Tibial nerve (tissue), 4 donors: Measurements from ENCODE around the gene PGAM2. TPM values are rescaled to one million over a fixed set of nuclear protein-coding genes. Genes with fewer than 3 reads are reported as not detected.

Experiments
- DNase-seq, 2 donors: peaks; one replicate each; pipeline ENCODE4 v3.0.0-alpha.2; 2019; ENCODE audit warnings: low spot score in 2 of 2
- H3K27ac ChIP-seq, 4 donors: fragments of 200-600 bp; sonication (generic) in 3 of 4; one replicate each; pipeline ENCODE4 v1.5.1; 2017 to 2019; ENCODE audit warnings: mild to moderate bottlenecking in 1 of 4
- H3K27me3 ChIP-seq, 2 donors: fragments of 200-600 bp; sonication (generic) in 1 of 2; one replicate each; pipeline versions ENCODE4 v1.5.1 to v1.6.0; 2017 to 2019
- H3K36me3 ChIP-seq, 3 donors: fragments of 200-600 bp; sonication (generic); one replicate each; pipeline ENCODE4 v1.5.1; 2018 to 2019
- H3K4me1 ChIP-seq, 4 donors: fragments of 200-600 bp; sonication (generic) in 3 of 4; one replicate each; pipeline ENCODE4 v1.5.1; 2017 to 2019
- H3K4me3 ChIP-seq, 4 donors: fragments of 200-600 bp; sonication (generic) in 3 of 4; one replicate each; pipeline ENCODE4 v1.5.1; 2017 to 2019; ENCODE audit warnings: mild to moderate bottlenecking in 1 of 4, moderate library complexity in 1 of 4
- H3K9me3 ChIP-seq, 4 donors: fragments of 200-600 bp; sonication (generic) in 3 of 4; one replicate each; pipeline ENCODE4 v1.5.1; 2017 to 2019
- EP300 ChIP-seq, 2 donors: sonication (generic); formaldehyde crosslinking; IDR thresholded peaks; one replicate each; pipeline ENCODE4 v1.6.1; 2017; ENCODE audit warnings: antibody characterized with exemption in 2 of 2, mild to moderate bottlenecking in 1 of 2
- POLR2A ChIP-seq, 2 donors: fragments of 450-650 bp; IDR thresholded peaks; one replicate each; pipeline ENCODE4 v1.6.1; 2017; ENCODE audit warnings: antibody characterized with exemption in 2 of 2, mild to moderate bottlenecking in 2 of 2, moderate library complexity in 2 of 2
- WGBS, 2 donors: methylation state at CpG; one replicate each; pipeline ENCODE4 v1.1.5; 2018; 5-methylcytosine and 5-hydroxymethylcytosine counted together
- total RNA-seq, 4 donors: library from RNA; depleted of rRNA; stranded (reverse); fragments of >200 nt; gene quantifications; one replicate each; pipeline ENCODE4 v1.1.0, GENCODE V29; 2016
- TF ChIP-seq, protein P1 (sequence below), 5 experiments: fragments of 200-600 bp in 3 of 5; fragments of 450-650 bp in 2 of 5; sonication (generic) in 3 of 5; IDR thresholded peaks; one replicate each; pipeline ENCODE4 v1.5.1; 2016 to 2019; ENCODE audit warnings: antibody characterized with exemption in 5 of 5, mild to moderate bottlenecking in 3 of 5, moderate library complexity in 2 of 5

The PGAM2 gene
- total RNA-seq = under 1 TPM in 1 of 4 donors, not detected in 3; 0.98 TPM

DNA sequence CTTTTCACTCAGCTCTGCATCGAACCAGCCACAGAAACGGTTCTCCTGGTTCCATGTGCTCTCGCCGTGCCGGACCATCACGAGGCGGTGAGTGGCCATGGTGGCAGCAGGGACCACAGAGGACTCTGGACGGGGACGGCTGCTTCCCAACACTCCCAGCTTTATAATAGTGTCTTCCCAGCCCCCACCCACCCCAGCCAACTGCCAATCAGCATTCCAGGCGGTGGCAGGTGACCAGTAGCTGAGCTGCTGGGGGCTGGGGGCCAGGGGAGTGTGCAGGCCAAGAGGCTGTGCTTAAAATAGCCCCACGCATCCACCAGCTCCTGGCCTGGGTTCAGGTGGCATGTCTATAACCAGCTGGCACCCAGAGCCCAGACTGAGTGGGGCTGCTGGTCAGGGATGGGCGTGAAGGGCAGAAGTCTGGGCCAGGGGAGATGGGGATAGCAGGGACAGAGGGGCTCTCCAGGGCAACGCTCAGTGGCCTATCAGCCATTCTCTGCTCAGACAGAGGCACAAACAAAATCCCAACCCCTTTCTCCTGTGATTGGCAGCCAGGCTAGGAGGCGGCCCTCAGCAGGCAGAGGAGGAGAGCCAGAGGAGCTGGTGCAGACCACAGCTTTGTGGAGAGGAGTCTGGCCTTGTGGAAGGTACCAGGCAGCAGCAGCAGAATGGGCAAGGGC is at the start of gene PGAM2:
PGAM2 (minus strand) TSS at position 137 of the 680 bp plus-strand sequence; CDS start at position 99, 38 bp downstream.
- no peaks in the 10 kb centered on the region for H3K9me3 ChIP-seq
- TF ChIP-seq EP300 (IDR thresholded peaks at IDR 0.05) (no peak), POLR2A (IDR thresholded peaks at IDR 0.05) (no peak)
- TF ChIP-seq, protein P1, sequence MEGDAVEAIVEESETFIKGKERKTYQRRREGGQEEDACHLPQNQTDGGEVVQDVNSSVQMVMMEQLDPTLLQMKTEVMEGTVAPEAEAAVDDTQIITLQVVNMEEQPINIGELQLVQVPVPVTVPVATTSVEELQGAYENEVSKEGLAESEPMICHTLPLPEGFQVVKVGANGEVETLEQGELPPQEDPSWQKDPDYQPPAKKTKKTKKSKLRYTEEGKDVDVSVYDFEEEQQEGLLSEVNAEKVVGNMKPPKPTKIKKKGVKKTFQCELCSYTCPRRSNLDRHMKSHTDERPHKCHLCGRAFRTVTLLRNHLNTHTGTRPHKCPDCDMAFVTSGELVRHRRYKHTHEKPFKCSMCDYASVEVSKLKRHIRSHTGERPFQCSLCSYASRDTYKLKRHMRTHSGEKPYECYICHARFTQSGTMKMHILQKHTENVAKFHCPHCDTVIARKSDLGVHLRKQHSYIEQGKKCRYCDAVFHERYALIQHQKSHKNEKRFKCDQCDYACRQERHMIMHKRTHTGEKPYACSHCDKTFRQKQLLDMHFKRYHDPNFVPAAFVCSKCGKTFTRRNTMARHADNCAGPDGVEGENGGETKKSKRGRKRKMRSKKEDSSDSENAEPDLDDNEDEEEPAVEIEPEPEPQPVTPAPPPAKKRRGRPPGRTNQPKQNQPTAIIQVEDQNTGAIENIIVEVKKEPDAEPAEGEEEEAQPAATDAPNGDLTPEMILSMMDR (IDR thresholded peaks at IDR 0.05) = no peak
- WGBS, 2 donors = 23 to 26% methylated on average over 12 to 14 of the region's 14 CpGs
- H3K27me3 ChIP-seq = no peaks in the 10 kb centered on the region
- no peak for DNase-seq
- H3K4me3 ChIP-seq = no peak within 1 kb of the TSS
- no peak within 1 kb of the TSS for H3K27ac ChIP-seq
- H3K4me1 ChIP-seq = peaks cover 0 to 36% (median 17%) of the 10 kb centered on the region in 4 donors
- H3K36me3 ChIP-seq = peaks cover 0 to 22% (median 6%) of the 10 kb centered on the region in 3 donors

DNA sequence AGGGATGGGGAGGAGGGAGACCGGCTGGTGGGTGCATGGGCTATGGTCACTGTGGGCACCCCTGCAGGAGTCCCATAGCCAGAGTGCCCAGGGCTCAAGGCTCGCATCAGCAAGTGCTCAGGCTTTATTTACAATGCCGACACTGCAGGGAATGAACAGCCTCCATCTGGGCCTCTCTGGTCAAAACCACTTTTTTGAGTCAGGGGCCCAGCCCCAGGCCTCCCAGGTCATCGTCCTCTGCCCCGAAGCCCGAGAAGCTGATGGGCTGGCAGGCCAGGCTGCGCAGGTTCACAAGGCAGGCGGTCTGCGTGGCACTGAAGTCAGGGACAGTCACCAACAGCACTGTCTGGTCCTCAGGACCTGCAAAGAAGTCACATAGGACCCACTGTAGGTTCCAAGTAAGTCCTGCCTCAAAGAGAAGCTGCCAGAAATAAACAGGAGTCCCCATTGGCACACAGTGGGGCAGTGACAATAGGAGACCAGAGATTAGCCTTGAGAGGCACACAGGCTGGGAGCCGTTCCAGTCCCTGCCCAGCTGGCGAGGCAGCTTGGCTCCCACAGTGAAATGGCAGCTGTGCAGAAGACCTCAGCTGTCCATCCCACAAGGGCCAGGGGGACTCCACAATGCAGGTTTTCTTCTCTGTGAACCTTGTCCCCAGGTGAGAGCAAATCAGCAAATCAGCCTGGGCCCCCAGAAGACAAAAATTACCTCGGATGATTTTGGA is 49.4 kb upstream of the PGAM2 start:
- DNase-seq = no peak
- H3K4me3 ChIP-seq = no peak overlapping the region
- H3K9me3 ChIP-seq = no peaks in the 10 kb centered on the region
- H3K36me3 ChIP-seq = peaks cover 0 to 100% (median 0%) of the 10 kb centered on the region in 3 donors
- 77 to 88% methylated on average over 5 to 12 of the region's 12 CpGs for WGBS, 2 donors
- TF ChIP-seq, protein P1 (IDR thresholded peaks at IDR 0.05) = no peak
- TF ChIP-seq EP300 (IDR thresholded peaks at IDR 0.05) (no peak), POLR2A (IDR thresholded peaks at IDR 0.05) (no peak)
- H3K4me1 ChIP-seq = peaks cover 0 to 4% (median 0%) of the 10 kb centered on the region in 4 donors
- no peaks in the 10 kb centered on the region for H3K27me3 ChIP-seq
- no peak overlapping the region for H3K27ac ChIP-seq

DNA sequence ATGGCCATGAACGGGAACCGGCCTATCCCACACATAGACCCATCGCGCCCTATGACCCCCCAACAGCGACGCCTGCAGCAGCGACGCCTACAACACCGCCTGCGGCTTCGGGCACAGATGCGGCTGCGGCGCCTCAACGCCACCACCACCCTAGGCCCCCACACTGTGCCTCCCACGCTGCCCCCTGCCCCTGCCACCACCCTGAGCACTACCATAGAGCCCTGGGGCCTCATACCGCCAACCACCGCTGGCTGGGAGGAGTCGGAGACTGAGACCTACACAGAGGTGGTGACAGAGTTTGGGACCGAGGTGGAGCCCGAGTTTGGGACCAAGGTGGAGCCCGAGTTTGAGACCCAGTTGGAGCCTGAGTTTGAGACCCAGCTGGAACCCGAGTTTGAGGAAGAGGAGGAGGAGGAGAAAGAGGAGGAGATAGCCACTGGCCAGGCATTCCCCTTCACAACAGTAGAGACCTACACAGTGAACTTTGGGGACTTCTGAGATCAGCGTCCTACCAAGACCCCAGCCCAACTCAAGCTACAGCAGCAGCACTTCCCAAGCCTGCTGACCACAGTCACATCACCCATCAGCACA is 48.5 kb upstream of the PGAM2 start:
- TF ChIP-seq EP300 (IDR thresholded peaks at IDR 0.05) = no peak
- Histone ChIP-seq H3K27me3 (no peaks in the 10 kb centered on the region), H3K4me1 (no peaks in the 10 kb centered on the region), H3K36me3 (peaks cover 0 to 100% (median 0%) of the 10 kb centered on the region in 3 donors), H3K9me3 (no peaks in the 10 kb centered on the region), H3K4me3 (no peak overlapping the region), H3K27ac (no peak overlapping the region)
- DNase-seq = no peak
- 89% methylated on average over 22 to 24 of the region's 24 CpGs for WGBS, 2 donors

DNA sequence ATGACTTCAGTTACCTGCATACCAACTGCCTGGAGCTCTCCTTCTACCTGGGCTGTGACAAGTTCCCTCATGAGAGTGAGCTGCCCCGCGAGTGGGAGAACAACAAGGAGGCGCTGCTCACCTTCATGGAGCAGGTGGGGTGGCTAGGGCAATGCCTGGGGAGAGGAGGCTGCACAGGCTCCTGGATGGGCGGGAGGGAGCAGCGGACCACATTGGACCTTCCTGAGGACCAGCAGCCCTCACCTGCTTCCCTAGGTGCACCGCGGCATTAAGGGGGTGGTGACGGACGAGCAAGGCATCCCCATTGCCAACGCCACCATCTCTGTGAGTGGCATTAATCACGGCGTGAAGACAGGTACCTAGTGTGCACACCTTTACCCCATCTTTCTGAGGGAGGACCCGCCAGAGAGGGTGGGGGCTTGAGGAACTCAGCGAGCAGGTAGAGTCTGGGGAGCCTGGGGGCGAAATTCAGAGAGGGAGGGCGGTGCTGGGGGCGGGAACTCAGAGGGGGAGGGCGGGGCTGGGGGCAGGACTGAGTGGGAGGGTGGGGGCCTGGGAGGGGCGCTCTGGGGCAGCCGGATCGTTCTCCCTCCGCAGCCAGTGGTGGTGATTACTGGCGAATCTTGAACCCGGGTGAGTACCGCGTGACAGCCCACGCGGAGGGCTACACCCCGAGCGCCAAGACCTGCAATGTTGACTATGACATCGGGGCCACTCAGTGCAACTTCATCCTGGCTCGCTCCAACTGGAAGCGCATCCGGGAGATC is 47.8 kb upstream of the PGAM2 start:
- 76 to 86% methylated on average over 29 to 34 of the region's 34 CpGs for WGBS, 2 donors
- Histone ChIP-seq H3K27me3 (no peaks in the 10 kb centered on the region), H3K4me3 (no peak overlapping the region), H3K4me1 (peaks cover 0 to 2% (median 0%) of the 10 kb centered on the region in 4 donors), H3K9me3 (no peaks in the 10 kb centered on the region), H3K36me3 (peaks cover 0 to 100% (median 0%) of the 10 kb centered on the region in 3 donors), H3K27ac (no peak overlapping the region)
- TF ChIP-seq POLR2A (IDR thresholded peaks at IDR 0.05) = no peak
- TF ChIP-seq EP300 (IDR thresholded peaks at IDR 0.05) = no peak
- TF ChIP-seq, protein P1 (IDR thresholded peaks at IDR 0.05) = no peak
- no peak for DNase-seq

DNA sequence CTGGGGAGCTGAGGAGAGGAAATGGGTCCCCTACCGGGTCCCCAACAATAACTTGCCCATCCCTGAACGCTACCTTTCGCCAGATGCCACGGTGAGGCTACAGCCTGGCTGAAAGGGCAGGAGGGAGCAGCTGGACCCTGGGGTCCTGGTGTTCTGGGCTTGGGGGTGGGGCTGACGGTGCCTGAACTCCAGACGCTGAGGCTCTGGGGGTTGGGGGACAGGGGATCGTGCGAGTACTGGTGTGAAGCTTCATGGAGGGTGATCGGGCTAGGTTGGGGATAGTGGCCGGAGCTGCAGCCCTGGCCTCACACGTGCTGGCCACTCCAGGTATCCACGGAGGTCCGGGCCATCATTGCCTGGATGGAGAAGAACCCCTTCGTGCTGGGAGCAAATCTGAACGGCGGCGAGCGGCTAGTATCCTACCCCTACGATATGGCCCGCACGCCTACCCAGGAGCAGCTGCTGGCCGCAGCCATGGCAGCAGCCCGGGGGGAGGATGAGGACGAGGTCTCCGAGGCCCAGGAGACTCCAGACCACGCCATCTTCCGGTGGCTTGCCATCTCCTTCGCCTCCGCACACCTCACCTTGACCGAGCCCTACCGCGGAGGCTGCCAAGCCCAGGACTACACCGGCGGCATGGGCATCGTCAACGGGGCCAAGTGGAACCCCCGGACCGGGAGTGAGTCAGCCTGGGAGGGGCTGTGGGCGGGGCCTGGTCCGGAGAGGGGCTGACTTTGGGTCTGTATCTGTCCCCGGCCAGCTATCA is 47.0 kb upstream of the PGAM2 start:
- Histone ChIP-seq H3K4me3 (no peak overlapping the region), H3K4me1 (peaks cover 0 to 5% (median 0%) of the 10 kb centered on the region in 4 donors), H3K27me3 (no peaks in the 10 kb centered on the region), H3K27ac (no peak overlapping the region), H3K9me3 (no peaks in the 10 kb centered on the region), H3K36me3 (peaks cover 0 to 100% (median 0%) of the 10 kb centered on the region in 3 donors)
- 61 to 69% methylated on average over 19 to 40 of the region's 41 CpGs for WGBS, 2 donors
- DNase-seq = no peak
- TF ChIP-seq, protein P1 (IDR thresholded peaks at IDR 0.05) = no peak
- TF ChIP-seq POLR2A (IDR thresholded peaks at IDR 0.05) (no peak), EP300 (IDR thresholded peaks at IDR 0.05) (no peak)
